ENCODE results near the gene SYNDIG1.

DNA sequence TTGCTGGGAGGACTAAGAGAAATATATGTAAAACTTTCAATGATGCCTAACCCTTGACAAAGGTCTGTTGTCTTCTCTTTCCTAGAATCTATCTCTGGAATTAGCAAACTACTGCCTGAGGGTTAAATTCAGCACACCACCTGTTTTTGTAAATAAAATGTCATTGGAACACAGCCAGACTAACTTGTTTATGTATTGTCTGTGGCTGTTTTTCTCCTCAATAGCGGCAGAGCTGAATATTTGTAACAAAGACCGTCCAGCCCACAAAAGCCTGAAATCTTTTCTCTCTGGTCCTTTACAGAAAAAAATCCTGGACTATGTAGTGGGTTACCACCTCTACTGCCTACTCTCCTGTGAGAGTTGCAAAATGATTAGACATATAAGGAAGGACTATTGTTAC is 33.3 kb upstream of the SYNDIG1 start:
- TF ChIP-seq, protein P1, sequence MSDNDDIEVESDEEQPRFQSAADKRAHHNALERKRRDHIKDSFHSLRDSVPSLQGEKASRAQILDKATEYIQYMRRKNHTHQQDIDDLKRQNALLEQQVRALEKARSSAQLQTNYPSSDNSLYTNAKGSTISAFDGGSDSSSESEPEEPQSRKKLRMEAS (IDR thresholded peaks at IDR 0.05) = no peak
- TF ChIP-seq POLR2AphosphoS2 (conservative IDR thresholded peaks at IDR 0.05; ENCODE audit: low read length) = no peak
